Heart right ventricle (tissue), 16 donors: ENCODE results near the gene C9orf40. TPM values are rescaled to one million over a fixed set of nuclear protein-coding genes. Genes with fewer than 3 reads are reported as not detected.

Experiments
- ATAC-seq, 8 donors: fragments of 200-7000 bp; cut with Tn5 transposase; one replicate each; pipeline ENCODE4 v1.9.1; 2020; ENCODE audit warnings: mild to moderate bottlenecking in 8 of 8, moderate library complexity in 8 of 8, moderate number of reproducible peaks in 1 of 8
- DNase-seq, 2 donors: peaks; one replicate each; pipeline ENCODE4 v3.0.0-alpha.2; 2020
- H3K27ac ChIP-seq, 10 donors: fragments of 200-600 bp; sonication (generic) in 2 of 10; one replicate each; pipeline versions ENCODE4 v1.5.0 to v1.8.0; 2020 to 2022; ENCODE audit warnings: mild to moderate bottlenecking in 3 of 10
- H3K27me3 ChIP-seq, 7 donors: fragments of 200-600 bp; one replicate each; pipeline ENCODE4 v1.8.0; 2021 to 2022; ENCODE audit warnings: mild to moderate bottlenecking in 2 of 7
- H3K36me3 ChIP-seq, 9 donors: fragments of 200-600 bp; sonication (generic) in 1 of 9; one replicate each; pipeline versions ENCODE4 v1.5.0 to v1.8.0; 2020 to 2022; ENCODE audit warnings: mild to moderate bottlenecking in 2 of 9
- H3K4me1 ChIP-seq, 9 donors: fragments of 200-600 bp; sonication (generic) in 1 of 9; one replicate each; pipeline versions ENCODE4 v1.5.0 to v1.8.0; 2020 to 2022; ENCODE audit warnings: mild to moderate bottlenecking in 4 of 9
- H3K4me3 ChIP-seq, 10 donors: fragments of 200-600 bp; sonication (generic) in 2 of 10; one replicate each; pipeline versions ENCODE4 v1.5.0 to v1.8.0; 2020 to 2022; ENCODE audit warnings: mild to moderate bottlenecking in 7 of 10, moderate library complexity in 2 of 10
- H3K9me3 ChIP-seq, 11 donors: fragments of 200-600 bp in 10 of 11; sonication (generic) in 2 of 11; one replicate each; pipeline versions ENCODE4 v1.5.0 to v1.8.0; 2013 to 2022; ENCODE audit warnings: mild to moderate bottlenecking in 2 of 11, control low read depth in 1 of 11, moderate library complexity in 1 of 11
- WGBS, 2 donors: extraction: QIAGEN DNeasy Blood & Tissue Kit; methylation state at CpG; one replicate each; pipeline ENCODE4 v1.1.7; 2013; ENCODE audit warnings: inconsistent platforms in 1 of 2; 5-methylcytosine and 5-hydroxymethylcytosine counted together
- intact Hi-C, 10 donors: fragments of 100-400 bp; cut with DNase I; formaldehyde crosslinking; loops; one replicate each; pipeline versions ENCODE4 v1.11.1 to v1.14.2; 2022
- polyA plus RNA-seq, 2 donors: library from polyadenylated mRNA; stranded (reverse); fragments of 200-250 nt; gene quantifications; one replicate each; pipeline ENCODE4 v1.2.3, GENCODE V29; 2013
- total RNA-seq, 10 donors: library from RNA; stranded (reverse); fragmentation: NEBNext Ultra II Directional in 3 of 10; extraction: Animal tissue kit (Norgen Biotek cat#: 25700) in 3 of 10; gene quantifications; one replicate each; pipeline versions ENCODE4 v1.2.1 to v1.2.4, GENCODE V29; 2021 to 2023
- TF ChIP-seq, protein P1 (sequence below), 9 donors: fragments of 200-600 bp; sonication (generic) in 2 of 9; IDR thresholded peaks; one replicate each; pipeline versions ENCODE4 v1.5.0 to v1.8.0; 2021 to 2022; ENCODE audit warnings: antibody characterized with exemption in 9 of 9, mild to moderate bottlenecking in 5 of 9, moderate library complexity in 1 of 9
- donor health status: Arrhythmogenic right ventricular cardiomyopathy.
- donor health status: ischemic (EF 13 %, LVEDD 7.1; RV severe dilation, severe dysfunction).
- donor health status: healthy with polysubstance abuse.
- donor health status: DM: no; HTN: yes; CAD: no.
- donor health status: DM: no; HTN: no; CAD: no.
- donor health status: ischemic (EF 25% LVEDD 6.9; RV normal size, moderate dysfunction).
- donor health status: ischemic (EF 25% LVEDD 5.7; RV mildly dilated, moderate dysfunction).
- donor health status: healthy.
- donor health status: DM: yes; HTN: yes; CAD: no.
- donor health status: Ischemic cardiomyopathy.
- donor health status: ischemic (EF 35%, LVEDD 5.7; RV mildly dilated, moderate dysfunction).
- donor health status: nonischemic (EF 11% LVEDD 7.7; RV severe dilation, severe dysfunction).
- donor health status: DM: yes; HTN: yes; CAD: no.
- donor health status: PGD.
- donor health status: ischemic (EF 29% LVEDD 5.4; RV normal size, mild dysfunction).
- donor health status: nonischemic (EF 23%, LVEDD 6.1; RV moderate dilation, normal function).

C9orf40 gene
- total and polyA plus RNA-seq, 12 donors, result 0.96 to 2.9 (median 1.9) TPM

DNA sequence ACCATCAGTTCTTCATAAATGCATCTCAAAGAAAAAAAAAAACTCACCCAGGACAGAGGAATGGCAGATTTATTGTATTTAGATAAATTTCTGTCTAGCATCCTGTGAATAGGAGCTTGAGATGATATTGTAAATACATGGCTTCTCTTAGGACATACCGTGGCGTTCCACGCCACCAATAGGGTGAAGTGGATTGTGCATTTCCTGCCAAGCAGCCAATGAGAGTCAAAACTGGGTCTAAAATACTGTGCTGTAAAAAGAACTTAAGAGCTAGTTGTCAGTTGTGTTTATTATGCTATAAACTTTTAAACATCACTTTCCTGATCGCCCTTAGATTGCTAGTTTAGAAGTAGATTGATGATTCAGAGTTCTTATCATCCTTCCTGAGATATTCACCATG lies 44.0 kb downstream of the C9orf40 start:
- H3K27ac ChIP-seq, result no peak overlapping the region

DNA sequence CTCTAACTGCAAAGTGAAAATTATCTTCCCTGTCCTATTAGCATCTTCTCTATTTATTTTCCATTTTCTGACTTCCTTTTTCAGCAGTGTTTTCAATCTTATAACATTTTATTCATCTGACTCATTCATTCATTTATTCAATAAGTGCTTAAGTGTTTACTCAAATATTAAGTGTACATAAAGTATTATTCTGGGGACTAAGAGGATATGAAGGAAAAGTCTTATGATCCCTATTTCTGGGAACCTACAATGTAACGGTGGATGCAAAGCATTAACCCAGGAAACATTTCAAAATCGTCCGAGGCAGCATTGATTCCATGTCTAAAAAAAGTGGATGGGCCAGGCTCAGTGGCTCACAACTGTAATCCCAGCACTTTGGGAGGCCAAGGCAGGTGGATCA lies 45.6 kb downstream of the C9orf40 start:
- no peaks in the 10 kb centered on the region for H3K4me1 ChIP-seq
- H3K36me3 ChIP-seq, result no peaks in the 10 kb centered on the region
- 78 to 81% methylated on average over 3 of the region's 3 CpGs for WGBS, 2 donors
- H3K27me3 ChIP-seq, result peaks cover 0 to 9% (median 4%) of the 10 kb centered on the region in 7 donors
- ATAC-seq (no peak), DNase-seq (no peak)
- TF ChIP-seq, protein P1, sequence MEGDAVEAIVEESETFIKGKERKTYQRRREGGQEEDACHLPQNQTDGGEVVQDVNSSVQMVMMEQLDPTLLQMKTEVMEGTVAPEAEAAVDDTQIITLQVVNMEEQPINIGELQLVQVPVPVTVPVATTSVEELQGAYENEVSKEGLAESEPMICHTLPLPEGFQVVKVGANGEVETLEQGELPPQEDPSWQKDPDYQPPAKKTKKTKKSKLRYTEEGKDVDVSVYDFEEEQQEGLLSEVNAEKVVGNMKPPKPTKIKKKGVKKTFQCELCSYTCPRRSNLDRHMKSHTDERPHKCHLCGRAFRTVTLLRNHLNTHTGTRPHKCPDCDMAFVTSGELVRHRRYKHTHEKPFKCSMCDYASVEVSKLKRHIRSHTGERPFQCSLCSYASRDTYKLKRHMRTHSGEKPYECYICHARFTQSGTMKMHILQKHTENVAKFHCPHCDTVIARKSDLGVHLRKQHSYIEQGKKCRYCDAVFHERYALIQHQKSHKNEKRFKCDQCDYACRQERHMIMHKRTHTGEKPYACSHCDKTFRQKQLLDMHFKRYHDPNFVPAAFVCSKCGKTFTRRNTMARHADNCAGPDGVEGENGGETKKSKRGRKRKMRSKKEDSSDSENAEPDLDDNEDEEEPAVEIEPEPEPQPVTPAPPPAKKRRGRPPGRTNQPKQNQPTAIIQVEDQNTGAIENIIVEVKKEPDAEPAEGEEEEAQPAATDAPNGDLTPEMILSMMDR (IDR thresholded peaks at IDR 0.05), result no peak
- H3K9me3 ChIP-seq, result peaks cover 0 to 13% (median 0%) of the 10 kb centered on the region in 11 donors
- H3K4me3 ChIP-seq, result no peak overlapping the region
- intact Hi-C loops, result no loop called here
- H3K27ac ChIP-seq, result no peak overlapping the region

More for the DNA sequence above, 44.0 kb downstream of the C9orf40 start:
- H3K9me3 ChIP-seq, result peaks cover 0 to 21% (median 0%) of the 10 kb centered on the region in 11 donors
- intact Hi-C loops, result no loop called here
- TF ChIP-seq, protein P1 (IDR thresholded peaks at IDR 0.05), result no peak
- ATAC-seq, result no peak
- no peak overlapping the region for H3K4me3 ChIP-seq
- WGBS, 2 donors, result 66 to 88% methylated on average over 4 of the region's 4 CpGs
- DNase-seq, result no peak
- no peaks in the 10 kb centered on the region for H3K4me1 ChIP-seq
- H3K36me3 ChIP-seq, result no peaks in the 10 kb centered on the region
- peaks cover 0 to 9% (median 4%) of the 10 kb centered on the region in 7 donors for H3K27me3 ChIP-seq

DNA sequence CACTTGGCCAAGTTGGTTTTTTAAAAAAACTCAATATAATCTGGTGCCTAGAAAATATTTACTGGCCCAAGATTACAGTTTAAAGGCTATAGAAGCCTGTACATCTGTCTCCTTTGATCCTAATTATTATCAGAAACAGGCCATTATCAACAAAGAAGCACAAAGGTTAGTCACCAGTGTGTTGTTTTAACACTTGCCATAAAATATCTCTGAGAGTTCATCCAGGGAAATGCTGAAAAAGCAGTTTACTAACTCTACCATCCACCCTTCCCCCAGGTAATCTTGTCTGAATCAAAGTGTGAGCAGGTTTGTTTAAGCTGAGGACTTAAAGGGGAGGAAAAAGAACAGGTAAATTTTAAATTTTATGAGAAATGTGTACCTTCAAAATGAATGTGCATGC lies 51.7 kb downstream of the C9orf40 start:
- no peaks in the 10 kb centered on the region for H3K9me3 ChIP-seq
- H3K27me3 ChIP-seq, result peaks cover 0 to 10% (median 3%) of the 10 kb centered on the region in 7 donors
- no peak for ATAC-seq
- intact Hi-C loops, result no loop called here
- no peak for DNase-seq
- no peak overlapping the region for H3K4me3 ChIP-seq
- H3K27ac ChIP-seq, result no peak overlapping the region
- TF ChIP-seq, protein P1 (IDR thresholded peaks at IDR 0.05), result no peak
- H3K4me1 ChIP-seq, result no peaks in the 10 kb centered on the region
- no peaks in the 10 kb centered on the region for H3K36me3 ChIP-seq

Other genes starting within 250 kb of the C9orf40 start
- under 1 TPM; 0.11 to 0.60 (median 0.21) TPM for gene TRPM6, start 65.0 kb downstream of the C9orf40 start, total RNA-seq
- under 1 TPM; 0.10 to 0.22 TPM for gene TRPM6, start 65.0 kb downstream of the C9orf40 start, polyA plus RNA-seq
- 10 to 100 TPM in 9 of 10 donors, 1 to 10 TPM in 1; 9.5 to 13.6 (median 12.0) TPM for gene CARNMT1, start 75.4 kb upstream of the C9orf40 start, total RNA-seq
- 1 to 10 TPM; 2.6 to 2.8 TPM for gene CARNMT1, start 75.4 kb upstream of the C9orf40 start, polyA plus RNA-seq
- 10 to 100 TPM in 6 of 10 donors, 1 to 10 TPM in 4; 4.7 to 15.9 (median 11.2) TPM for gene NMRK1, start 135.2 kb upstream of the C9orf40 start, total RNA-seq
- gene NMRK1, start 135.2 kb upstream of the C9orf40 start, polyA plus RNA-seq, result 10 to 100 TPM; 12.6 to 51.6 TPM
- gene OSTF1, start 135.6 kb upstream of the C9orf40 start, total RNA-seq, result 10 to 100 TPM; 15.8 to 37.7 (median 20.7) TPM
- gene OSTF1, start 135.6 kb upstream of the C9orf40 start, polyA plus RNA-seq, result 10 to 100 TPM; 19.3 to 25.8 TPM